ENCODE results near the gene ROR2.

DNA sequence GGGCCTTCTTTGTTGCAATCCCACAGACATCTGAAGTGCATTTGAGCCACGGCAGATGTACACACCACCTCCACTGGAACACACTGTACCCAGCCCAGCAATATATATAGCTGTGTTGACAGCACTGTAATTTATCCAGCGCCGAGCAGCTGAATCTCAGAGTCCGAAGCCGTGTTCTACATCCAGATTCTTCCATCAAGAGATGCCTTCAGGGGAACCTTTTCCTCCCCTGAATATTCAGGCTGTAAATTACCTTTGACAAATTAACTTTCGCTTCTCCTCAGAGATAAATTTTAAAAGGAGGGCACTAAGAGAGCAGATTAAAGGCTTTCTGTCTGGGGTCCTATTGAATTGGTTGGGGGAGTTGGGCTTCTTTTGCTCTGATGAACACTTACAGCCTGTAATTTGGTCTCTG is 76.4 kb downstream of the ROR2 start:
- TF ChIP-seq, protein P1, sequence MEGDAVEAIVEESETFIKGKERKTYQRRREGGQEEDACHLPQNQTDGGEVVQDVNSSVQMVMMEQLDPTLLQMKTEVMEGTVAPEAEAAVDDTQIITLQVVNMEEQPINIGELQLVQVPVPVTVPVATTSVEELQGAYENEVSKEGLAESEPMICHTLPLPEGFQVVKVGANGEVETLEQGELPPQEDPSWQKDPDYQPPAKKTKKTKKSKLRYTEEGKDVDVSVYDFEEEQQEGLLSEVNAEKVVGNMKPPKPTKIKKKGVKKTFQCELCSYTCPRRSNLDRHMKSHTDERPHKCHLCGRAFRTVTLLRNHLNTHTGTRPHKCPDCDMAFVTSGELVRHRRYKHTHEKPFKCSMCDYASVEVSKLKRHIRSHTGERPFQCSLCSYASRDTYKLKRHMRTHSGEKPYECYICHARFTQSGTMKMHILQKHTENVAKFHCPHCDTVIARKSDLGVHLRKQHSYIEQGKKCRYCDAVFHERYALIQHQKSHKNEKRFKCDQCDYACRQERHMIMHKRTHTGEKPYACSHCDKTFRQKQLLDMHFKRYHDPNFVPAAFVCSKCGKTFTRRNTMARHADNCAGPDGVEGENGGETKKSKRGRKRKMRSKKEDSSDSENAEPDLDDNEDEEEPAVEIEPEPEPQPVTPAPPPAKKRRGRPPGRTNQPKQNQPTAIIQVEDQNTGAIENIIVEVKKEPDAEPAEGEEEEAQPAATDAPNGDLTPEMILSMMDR (conservative IDR thresholded peaks at IDR 0.05; ENCODE audit: low read length): no peak
- no peak for TF ChIP-seq EZH2phosphoT487 (IDR thresholded peaks at IDR 0.05; ENCODE audit: borderline replicate concordance)
